Measurements from ENCODE around the gene CBLC.

CBLC gene

GRCh38 chr19:44845286-44845611 is 67.6 kb downstream of the CBLC start:
- no peak for DNase-seq (ENCODE audit: extremely low read depth, low read depth)
- no peak for TF ChIP-seq CTCF (IDR thresholded peaks at IDR 0.05; ENCODE audit: low read depth, low read length)

GRCh38 chr19:44845612-44846454 is 68.1 kb downstream of the CBLC start, which contains the start of gene NECTIN2:
Gene NECTIN2 (plus strand): TSS chr19:44846297. CDS start chr19:44846526, 229 bp downstream.
- peak; percentile 98 for DNase-seq (ENCODE audit: extremely low read depth, low read depth)
- TF ChIP-seq CTCF (IDR thresholded peaks at IDR 0.05; ENCODE audit: low read depth, low read length), result peak; percentile 83

- no peak for DNase-seq (ENCODE audit: extremely low read depth, low read depth)
- no peak for TF ChIP-seq CTCF (IDR thresholded peaks at IDR 0.05; ENCODE audit: low read depth, low read length)
Observed at GRCh38 chr19:44846455-44847143, 68.9 kb downstream of the CBLC start.

- no peak for DNase-seq (ENCODE audit: extremely low read depth, low read depth)
Observed at GRCh38 chr19:44847144-44848035, 69.7 kb downstream of the CBLC start.

GRCh38 chr19:44848036-44848811 is 70.5 kb downstream of the CBLC start:
- TF ChIP-seq CTCF (IDR thresholded peaks at IDR 0.05; ENCODE audit: low read depth, low read length), result no peak
- no peak for DNase-seq (ENCODE audit: extremely low read depth, low read depth)

More at GRCh38 chr19:44847144-44848035, 69.7 kb downstream of the CBLC start:
- TF ChIP-seq CTCF (IDR thresholded peaks at IDR 0.05; ENCODE audit: low read depth, low read length), result no peak

- no peak for TF ChIP-seq CTCF (IDR thresholded peaks at IDR 0.05; ENCODE audit: low read depth, low read length)
Observed at GRCh38 chr19:44848812-44849447, 71.2 kb downstream of the CBLC start.

More at GRCh38 chr19:44848812-44849447, 71.2 kb downstream of the CBLC start:
- no peak for DNase-seq (ENCODE audit: extremely low read depth, low read depth)

Measured in AG09319 (cell line).